ENCODE results near the gene CLN5. TPM values are rescaled to one million over a fixed set of nuclear protein-coding genes. Genes with fewer than 3 reads are reported as not detected.

The CLN5 gene
- total and polyA plus RNA-seq, 10 of the 15 experiments (the other 5 are each of a cell fraction or from before 2014, with no cell fraction given), result 11.2 to 22.2 (median 13.1) TPM

DNA sequence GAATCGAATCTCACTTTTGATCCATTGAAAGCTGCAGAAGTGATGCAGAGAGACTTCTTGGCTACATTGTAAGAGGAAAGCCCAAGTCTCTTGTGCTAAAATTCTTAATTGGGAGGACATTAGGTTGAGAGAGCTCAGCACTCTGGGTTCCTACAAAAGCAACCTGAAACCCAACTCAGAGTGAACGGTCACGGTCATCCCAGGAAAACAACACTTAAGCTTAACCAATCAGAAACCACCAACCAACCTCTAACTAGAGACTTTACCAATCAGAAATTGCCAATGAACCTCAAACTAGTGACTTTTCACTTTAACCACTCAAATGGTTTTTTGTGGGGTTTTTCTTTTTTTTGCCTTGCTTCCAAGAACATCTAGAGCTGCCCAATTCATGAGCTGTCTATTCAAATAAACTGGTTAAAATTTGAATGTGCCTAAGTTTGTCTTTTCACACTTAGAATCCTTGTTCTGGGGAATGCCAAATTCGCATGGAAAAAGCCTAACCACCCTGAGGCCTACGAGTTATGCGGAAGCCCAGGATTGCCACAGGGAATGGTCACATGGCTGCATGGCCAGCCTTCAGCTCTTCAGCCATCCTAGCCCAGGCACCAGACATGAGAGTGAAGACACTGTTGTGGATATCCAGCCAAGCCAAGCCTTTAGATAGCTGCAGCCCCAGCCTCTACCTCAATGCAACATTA lies 17.8 kb upstream of the CLN5 start (continued):
- TF ChIP-seq, protein P1, sequence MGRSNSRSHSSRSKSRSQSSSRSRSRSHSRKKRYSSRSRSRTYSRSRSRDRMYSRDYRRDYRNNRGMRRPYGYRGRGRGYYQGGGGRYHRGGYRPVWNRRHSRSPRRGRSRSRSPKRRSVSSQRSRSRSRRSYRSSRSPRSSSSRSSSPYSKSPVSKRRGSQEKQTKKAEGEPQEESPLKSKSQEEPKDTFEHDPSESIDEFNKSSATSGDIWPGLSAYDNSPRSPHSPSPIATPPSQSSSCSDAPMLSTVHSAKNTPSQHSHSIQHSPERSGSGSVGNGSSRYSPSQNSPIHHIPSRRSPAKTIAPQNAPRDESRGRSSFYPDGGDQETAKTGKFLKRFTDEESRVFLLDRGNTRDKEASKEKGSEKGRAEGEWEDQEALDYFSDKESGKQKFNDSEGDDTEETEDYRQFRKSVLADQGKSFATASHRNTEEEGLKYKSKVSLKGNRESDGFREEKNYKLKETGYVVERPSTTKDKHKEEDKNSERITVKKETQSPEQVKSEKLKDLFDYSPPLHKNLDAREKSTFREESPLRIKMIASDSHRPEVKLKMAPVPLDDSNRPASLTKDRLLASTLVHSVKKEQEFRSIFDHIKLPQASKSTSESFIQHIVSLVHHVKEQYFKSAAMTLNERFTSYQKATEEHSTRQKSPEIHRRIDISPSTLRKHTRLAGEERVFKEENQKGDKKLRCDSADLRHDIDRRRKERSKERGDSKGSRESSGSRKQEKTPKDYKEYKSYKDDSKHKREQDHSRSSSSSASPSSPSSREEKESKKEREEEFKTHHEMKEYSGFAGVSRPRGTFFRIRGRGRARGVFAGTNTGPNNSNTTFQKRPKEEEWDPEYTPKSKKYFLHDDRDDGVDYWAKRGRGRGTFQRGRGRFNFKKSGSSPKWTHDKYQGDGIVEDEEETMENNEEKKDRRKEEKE (IDR thresholded peaks at IDR 0.05), result no peak
- TF ChIP-seq GATAD2B (conservative IDR thresholded peaks at IDR 0.05; ENCODE audit: low read depth), result no peak

DNA sequence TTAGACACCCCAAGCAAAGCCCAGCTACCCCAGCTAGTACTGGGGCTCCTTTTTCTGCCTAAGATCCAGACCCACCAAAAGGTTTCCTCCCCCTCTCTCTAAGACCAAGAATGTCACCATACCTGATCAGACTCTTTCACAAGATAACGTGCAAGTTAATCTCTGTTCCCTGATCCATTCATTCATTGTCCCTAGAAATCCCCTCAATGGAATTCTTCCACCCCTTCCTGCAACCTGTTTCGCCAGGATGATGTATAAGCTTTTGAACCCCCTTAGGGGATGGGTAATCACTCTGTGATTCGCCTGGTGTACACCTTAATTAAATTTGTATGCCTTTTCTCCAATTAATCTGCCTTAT lies 17.3 kb upstream of the CLN5 start:
- no peak overlapping the region for H3K4me3 ChIP-seq
- H3K36me3 ChIP-seq (ENCODE audit: control insufficient read depth in 2 of 2, insufficient read depth in 2 of 2, low read length in 1 of 2), result no peaks in the 10 kb centered on the region
- H3K79me2 ChIP-seq (ENCODE audit: control insufficient read depth, insufficient read depth, low read length), result no peaks in the 10 kb centered on the region
- FAIRE-seq, result no peak
- no peaks in the 10 kb centered on the region for H4K20me1 ChIP-seq (ENCODE audit: control insufficient read depth, insufficient read depth)
- ChIA-PET POLR2A (no interaction called here), SMC1A (ENCODE audit: uncharacterized antibody, unreplicated experiment) (interaction anchor here (1.0 to 2.1 kb wide), 4 partner anchors 12 to 73 kb away, joined by 3 to 7 read pairs (median 4); no protein-coding TSS in a partner anchor), RAD21 (ENCODE audit: unreplicated experiment) (interaction anchor here (0.7 kb wide), 1 partner anchor 46 kb away, joined by 5 read pairs; no protein-coding TSS in a partner anchor), CTCF (interaction anchor here (0.6 to 1.5 kb wide), 2 partner anchors 17 to 387 kb away, joined by 3 read pairs; no protein-coding TSS in a partner anchor)
- H3K9me3 ChIP-seq (replicated peaks; ENCODE audit: control insufficient read depth, insufficient read depth, low read length), result no peaks in the 10 kb centered on the region
- H3K27me3 ChIP-seq (replicated peaks in 1 of 2; ENCODE audit: control insufficient read depth in 2 of 2, insufficient read depth in 2 of 2, low read length in 1 of 2), result peaks cover 0 to 2% of the 10 kb centered on the region in 2 experiments; a peak in 2 of 4 replicates
- TF ChIP-seq CREB1 (IDR thresholded peaks at IDR 0.05; ENCODE audit: low read depth) (no peak), SUZ12 (IDR thresholded peaks at IDR 0.05; ENCODE audit: unreplicated experiment) (no peak)
- TF ChIP-seq, protein P2, sequence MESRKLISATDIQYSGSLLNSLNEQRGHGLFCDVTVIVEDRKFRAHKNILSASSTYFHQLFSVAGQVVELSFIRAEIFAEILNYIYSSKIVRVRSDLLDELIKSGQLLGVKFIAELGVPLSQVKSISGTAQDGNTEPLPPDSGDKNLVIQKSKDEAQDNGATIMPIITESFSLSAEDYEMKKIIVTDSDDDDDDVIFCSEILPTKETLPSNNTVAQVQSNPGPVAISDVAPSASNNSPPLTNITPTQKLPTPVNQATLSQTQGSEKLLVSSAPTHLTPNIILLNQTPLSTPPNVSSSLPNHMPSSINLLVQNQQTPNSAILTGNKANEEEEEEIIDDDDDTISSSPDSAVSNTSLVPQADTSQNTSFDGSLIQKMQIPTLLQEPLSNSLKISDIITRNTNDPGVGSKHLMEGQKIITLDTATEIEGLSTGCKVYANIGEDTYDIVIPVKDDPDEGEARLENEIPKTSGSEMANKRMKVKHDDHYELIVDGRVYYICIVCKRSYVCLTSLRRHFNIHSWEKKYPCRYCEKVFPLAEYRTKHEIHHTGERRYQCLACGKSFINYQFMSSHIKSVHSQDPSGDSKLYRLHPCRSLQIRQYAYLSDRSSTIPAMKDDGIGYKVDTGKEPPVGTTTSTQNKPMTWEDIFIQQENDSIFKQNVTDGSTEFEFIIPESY (IDR thresholded peaks at IDR 0.05), result no peak
- TF ChIP-seq, protein P3, sequence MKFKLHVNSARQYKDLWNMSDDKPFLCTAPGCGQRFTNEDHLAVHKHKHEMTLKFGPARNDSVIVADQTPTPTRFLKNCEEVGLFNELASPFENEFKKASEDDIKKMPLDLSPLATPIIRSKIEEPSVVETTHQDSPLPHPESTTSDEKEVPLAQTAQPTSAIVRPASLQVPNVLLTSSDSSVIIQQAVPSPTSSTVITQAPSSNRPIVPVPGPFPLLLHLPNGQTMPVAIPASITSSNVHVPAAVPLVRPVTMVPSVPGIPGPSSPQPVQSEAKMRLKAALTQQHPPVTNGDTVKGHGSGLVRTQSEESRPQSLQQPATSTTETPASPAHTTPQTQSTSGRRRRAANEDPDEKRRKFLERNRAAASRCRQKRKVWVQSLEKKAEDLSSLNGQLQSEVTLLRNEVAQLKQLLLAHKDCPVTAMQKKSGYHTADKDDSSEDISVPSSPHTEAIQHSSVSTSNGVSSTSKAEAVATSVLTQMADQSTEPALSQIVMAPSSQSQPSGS (IDR thresholded peaks at IDR 0.05; ENCODE audit: low read length), result no peak
- H3K4me2 ChIP-seq (ENCODE audit: control insufficient read depth, insufficient read depth), result no peak overlapping the region
- in situ Hi-C loops (cut with MboI), result loop anchor here (10.0 kb wide), 1 partner anchor 1100 kb away; no protein-coding TSS in a partner anchor
- H2AFZ ChIP-seq (ENCODE audit: control insufficient read depth, low read depth, low read length), result no peak overlapping the region
- ATAC-seq, result no peak
- 16% methylated on average over 3 of the region's 3 CpGs for WGBS (ENCODE audit: insufficient coverage, insufficient replicate concordance, low lambda C conversion rate, missing lambda C conversion rate)
- intact Hi-C loops (cut with micrococcal nuclease; ENCODE audit: unreplicated experiment), result no loop called here
- no peak for DNase-seq (ENCODE audit: low read depth, low spot score)
- H3K9ac ChIP-seq (ENCODE audit: control insufficient read depth, insufficient read depth, low read length), result no peak overlapping the region
- H3K27ac ChIP-seq (ENCODE audit: control insufficient read depth, insufficient read depth), result no peak overlapping the region
- BruUV-seq (replicated peaks), result no TSS peak
- H3K4me1 ChIP-seq (ENCODE audit: control insufficient read depth, insufficient read depth, low read length), result no peaks in the 10 kb centered on the region
